ENCODE results near the gene LDLRAD4. TPM values are rescaled to one million over a fixed set of nuclear protein-coding genes. Genes with fewer than 3 reads are reported as not detected.

Gene LDLRAD4
- total and polyA plus RNA-seq, 9 of the 15 experiments (the other 6 are each of a cell fraction or from before 2014, with no cell fraction given), result 0.01 TPM; not detected in 8

- Histone ChIP-seq H3K27ac (ENCODE audit: extremely low read depth, low read depth, low read length) (no peak overlapping the region), H3K4me1 (replicated peaks in 1 of 2; ENCODE audit: control insufficient read depth in 2 of 2, insufficient read depth in 2 of 2, low read length in 2 of 2) (no peaks in the 10 kb centered on the region), H3K27me3 (ENCODE audit: control insufficient read depth in 2 of 2, insufficient read depth in 2 of 2, low read length in 2 of 2) (peaks cover 21 to 44% of the 10 kb centered on the region in 2 experiments; a peak in 4 of 5 replicates), H3K36me3 (ENCODE audit: control insufficient read depth, insufficient read depth, low read length) (no peaks in the 10 kb centered on the region), H3K9me1 (ENCODE audit: control insufficient read depth, insufficient read depth, low read length) (no peaks in the 10 kb centered on the region), H3K4me3 (no peak overlapping the region), H3K79me2 (ENCODE audit: control insufficient read depth, insufficient read depth, low read length) (no peaks in the 10 kb centered on the region), H2AFZ (ENCODE audit: low read depth, low read length) (no peak overlapping the region), H3K9me3 (replicated peaks; ENCODE audit: control insufficient read depth, insufficient read depth, low read depth, low read length) (no peaks in the 10 kb centered on the region), H3K9ac (ENCODE audit: insufficient read depth in 1 of 2, low read depth in 2 of 2, low read length in 2 of 2) (no peak overlapping the region), H4K20me1 (replicated peaks; ENCODE audit: control insufficient read depth, insufficient read depth, low read length) (no peaks in the 10 kb centered on the region; the same call in 1 of the 2 replicates), H3K4me2 (ENCODE audit: insufficient read depth, low read length) (no peak overlapping the region)
- 0% methylated on average over 8 of the region's 8 CpGs for WGBS (ENCODE audit: insufficient coverage, low coverage, missing lambda C conversion rate)
- ATAC-seq, result no peak
- FAIRE-seq, result no peak
- no TSS peak for BruUV-seq (replicated peaks)
- DNase-seq (ENCODE audit: extremely low read depth in 1 of 4, low spot score in 3 of 4), result no peak
- ChIA-PET CTCF (ENCODE audit: low intra/inter-chr PET ratio) (no interaction called here), POLR2A (no interaction called here)
- intact Hi-C loops (cut with micrococcal nuclease) (no loop called here), in situ Hi-C loops (cut with MboI) (no loop called here)
- TF ChIP-seq ATF3 (IDR thresholded peaks at IDR 0.05) (no peak), ATF3 (CRISPR knock-in tag; conservative IDR thresholded peaks at IDR 0.05) (no peak), ZNF778 (CRISPR knock-in tag; IDR thresholded peaks at IDR 0.05) (no peak), ATF6 (CRISPR knock-in tag; IDR thresholded peaks at IDR 0.05) (no peak), MCM2 (IDR thresholded peaks at IDR 0.05; ENCODE audit: low read depth) (no peak), ZNF121 (CRISPR knock-in tag; conservative IDR thresholded peaks at IDR 0.05) (no peak), MBD2 (IDR thresholded peaks at IDR 0.05; ENCODE audit: borderline replicate concordance, low read depth) (no peak), ADNP (tag; IDR thresholded peaks at IDR 0.05) (no peak), ZNF277 (CRISPR knock-in tag; IDR thresholded peaks at IDR 0.05; ENCODE audit: borderline replicate concordance) (no peak), ZNF586 (CRISPR knock-in tag; conservative IDR thresholded peaks at IDR 0.05) (no peak), ZNF449 (CRISPR knock-in tag; IDR thresholded peaks at IDR 0.05) (no peak), SREBF1 (IDR thresholded peaks at IDR 0.05; ENCODE audit: borderline replicate concordance, low read depth, low read length) (no peak), ZNF780A (CRISPR knock-in tag; IDR thresholded peaks at IDR 0.05) (no peak), MEIS2 (IDR thresholded peaks at IDR 0.05; ENCODE audit: partially characterized antibody) (no peak), KAT2B (IDR thresholded peaks at IDR 0.05; ENCODE audit: low read depth, low read length) (no peak)
Observed at GRCh38 chr18:13401404-13401803, 182.8 kb downstream of the LDLRAD4 start.

Measured in K562 (cell line).